Lower lobe of right lung (tissue), 2 donors: ENCODE data around the gene ADCY3. TPM values are rescaled to one million over a fixed set of nuclear protein-coding genes. Genes with fewer than 3 reads are reported as not detected.

Experiments used
- ATAC-seq, 2 donors: fragments of 200-7000 bp; cut with Tn5 transposase; one replicate each; pipeline ENCODE4 v1.9.1; 2020 to 2022; ENCODE audit warnings: mild to moderate bottlenecking in 2 of 2, moderate library complexity in 2 of 2
- DNase-seq: peaks from one replicate; pipeline ENCODE4 v3.0.0-alpha.2; 2020
- H3K27ac ChIP-seq: fragments of 200-600 bp; one replicate; pipeline ENCODE4 v1.8.0; 2022
- H3K27me3 ChIP-seq: fragments of 200-600 bp; one replicate; pipeline ENCODE4 v1.8.0; 2022; ENCODE audit warnings: low read depth
- H3K36me3 ChIP-seq: fragments of 200-600 bp; one replicate; pipeline ENCODE4 v1.8.0; 2022; ENCODE audit warnings: mild to moderate bottlenecking
- H3K4me1 ChIP-seq: fragments of 200-600 bp; one replicate; pipeline ENCODE4 v1.8.0; 2022
- H3K4me3 ChIP-seq: fragments of 200-600 bp; one replicate; pipeline ENCODE4 v1.8.0; 2022; ENCODE audit warnings: mild to moderate bottlenecking
- H3K9me3 ChIP-seq: fragments of 200-600 bp; one replicate; pipeline ENCODE4 v1.8.0; 2022
- intact Hi-C: fragments of 100-400 bp; cut with DNase I; formaldehyde crosslinking; loops from one replicate; pipeline ENCODE4 v1.11.0; 2022
- total RNA-seq: library from RNA; stranded (reverse); fragmentation: NEBNext Ultra II Directional; extraction: Animal tissue kit (Norgen Biotek cat#: 25700); gene quantifications from one replicate; pipeline ENCODE4 v1.2.1, GENCODE V29; 2021
- TF ChIP-seq, protein P1 (sequence below): fragments of 200-600 bp; IDR thresholded peaks from one replicate; pipeline ENCODE4 v1.8.0; 2022; ENCODE audit warnings: antibody characterized with exemption, mild to moderate bottlenecking
- donor health status: DM: no; HTN: yes; CAD: no; lungs with severe emphysema.

The ADCY3 gene
- total RNA-seq, 1 donor from 2014 or later, result 36.1 TPM

DNA sequence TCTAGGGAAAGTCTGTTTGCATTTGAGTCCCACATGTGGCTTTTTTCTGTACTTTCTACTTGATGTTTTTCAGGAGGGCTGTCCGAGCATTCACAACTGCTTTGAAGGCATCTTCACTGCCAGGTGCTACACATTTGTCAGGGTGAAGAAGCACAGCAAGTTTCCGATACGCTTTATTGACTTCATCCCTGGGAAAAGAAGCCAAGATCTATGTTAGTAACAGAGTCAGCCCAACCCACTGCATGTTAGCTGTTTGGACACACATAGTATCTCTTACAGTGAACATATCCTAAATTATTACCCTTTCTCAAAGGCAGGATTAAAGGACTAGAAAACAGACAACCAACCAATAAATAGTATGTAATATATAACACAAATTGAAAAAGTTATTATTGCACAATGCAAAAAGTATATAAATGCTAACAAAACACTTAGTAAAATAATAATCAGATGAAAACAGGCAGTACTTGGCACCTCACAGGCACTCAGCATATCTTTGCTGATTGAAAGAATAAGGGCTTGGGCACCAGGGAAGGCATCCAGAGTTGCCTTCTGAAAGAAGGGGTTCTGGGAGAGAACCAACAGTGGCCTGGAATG, 27.6 kb upstream of the ADCY3 start:
- ATAC-seq, result no peak
- H3K27ac ChIP-seq, result no peak overlapping the region
- TF ChIP-seq, protein P1, sequence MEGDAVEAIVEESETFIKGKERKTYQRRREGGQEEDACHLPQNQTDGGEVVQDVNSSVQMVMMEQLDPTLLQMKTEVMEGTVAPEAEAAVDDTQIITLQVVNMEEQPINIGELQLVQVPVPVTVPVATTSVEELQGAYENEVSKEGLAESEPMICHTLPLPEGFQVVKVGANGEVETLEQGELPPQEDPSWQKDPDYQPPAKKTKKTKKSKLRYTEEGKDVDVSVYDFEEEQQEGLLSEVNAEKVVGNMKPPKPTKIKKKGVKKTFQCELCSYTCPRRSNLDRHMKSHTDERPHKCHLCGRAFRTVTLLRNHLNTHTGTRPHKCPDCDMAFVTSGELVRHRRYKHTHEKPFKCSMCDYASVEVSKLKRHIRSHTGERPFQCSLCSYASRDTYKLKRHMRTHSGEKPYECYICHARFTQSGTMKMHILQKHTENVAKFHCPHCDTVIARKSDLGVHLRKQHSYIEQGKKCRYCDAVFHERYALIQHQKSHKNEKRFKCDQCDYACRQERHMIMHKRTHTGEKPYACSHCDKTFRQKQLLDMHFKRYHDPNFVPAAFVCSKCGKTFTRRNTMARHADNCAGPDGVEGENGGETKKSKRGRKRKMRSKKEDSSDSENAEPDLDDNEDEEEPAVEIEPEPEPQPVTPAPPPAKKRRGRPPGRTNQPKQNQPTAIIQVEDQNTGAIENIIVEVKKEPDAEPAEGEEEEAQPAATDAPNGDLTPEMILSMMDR, result no peak
- no peaks in the 10 kb centered on the region for H3K9me3 ChIP-seq
- no peak for DNase-seq
- no peaks in the 10 kb centered on the region for H3K4me1 ChIP-seq
- no peaks in the 10 kb centered on the region for H3K27me3 ChIP-seq
- peaks cover 69% of the 10 kb centered on the region for H3K36me3 ChIP-seq
- no peak overlapping the region for H3K4me3 ChIP-seq
- intact Hi-C loops, result no loop called here

DNA sequence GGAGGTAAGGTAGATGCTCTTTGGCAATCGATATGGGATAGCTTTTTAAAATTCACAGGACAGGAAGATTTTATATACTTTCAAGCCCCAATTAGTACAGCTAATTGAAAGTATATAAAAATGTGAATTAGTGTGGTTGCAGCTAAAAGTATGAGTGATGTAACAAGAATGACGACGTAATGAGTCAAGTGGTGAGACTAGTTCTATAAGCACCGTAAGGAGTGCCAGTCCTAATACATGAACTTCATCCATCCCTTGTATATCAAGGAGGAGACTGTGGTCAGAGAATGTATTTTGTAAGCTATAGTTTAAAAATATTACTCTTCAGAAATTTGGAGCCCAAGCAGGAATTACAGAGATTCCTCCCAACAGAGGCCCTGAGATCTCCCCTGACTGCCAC, 25.9 kb upstream of the ADCY3 start:
- TF ChIP-seq, protein P1, result no peak
- ATAC-seq (no peak), DNase-seq (no peak)
- Histone ChIP-seq H3K36me3 (peaks cover 51% of the 10 kb centered on the region), H3K4me3 (no peak overlapping the region), H3K27me3 (no peaks in the 10 kb centered on the region), H3K4me1 (no peaks in the 10 kb centered on the region), H3K9me3 (no peaks in the 10 kb centered on the region), H3K27ac (no peak overlapping the region)
- intact Hi-C loops, result no loop called here

DNA sequence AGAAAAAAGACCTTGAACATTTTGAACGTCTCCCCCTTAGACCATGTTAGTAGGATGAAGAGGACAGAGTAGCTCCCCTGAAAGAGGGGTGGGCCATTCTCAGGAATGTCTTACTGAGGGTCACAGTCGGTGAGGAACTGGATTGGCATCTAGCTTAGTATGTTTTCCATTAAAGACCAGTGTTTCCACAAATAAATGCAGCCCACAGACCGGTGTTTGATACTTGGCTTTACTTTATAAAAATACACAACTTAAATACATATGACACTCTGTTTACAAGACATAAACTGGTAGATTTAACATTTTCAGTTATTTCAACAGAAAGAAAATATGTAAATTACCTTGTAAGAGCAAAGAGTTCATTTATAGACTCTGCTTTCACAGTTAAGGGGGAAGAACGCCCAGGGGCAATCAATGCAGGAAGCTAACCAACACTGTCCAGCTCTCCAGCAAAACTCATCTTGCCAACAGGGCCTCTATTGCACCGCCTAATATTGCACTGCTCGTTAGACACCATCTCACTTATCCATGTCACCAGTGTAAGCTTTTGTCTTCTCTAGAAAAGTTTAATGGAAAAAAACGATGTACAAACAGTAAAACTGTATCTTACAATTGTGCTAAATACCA, 23.5 kb upstream of the ADCY3 start:
- no peak overlapping the region for H3K4me3 ChIP-seq
- DNase-seq, result no peak
- ATAC-seq, result no peak
- intact Hi-C loops, result no loop called here
- no peaks in the 10 kb centered on the region for H3K27me3 ChIP-seq
- TF ChIP-seq, protein P1, result no peak
- H3K36me3 ChIP-seq, result peaks cover 31% of the 10 kb centered on the region
- no peaks in the 10 kb centered on the region for H3K9me3 ChIP-seq
- H3K27ac ChIP-seq, result no peak overlapping the region
- no peaks in the 10 kb centered on the region for H3K4me1 ChIP-seq

DNA sequence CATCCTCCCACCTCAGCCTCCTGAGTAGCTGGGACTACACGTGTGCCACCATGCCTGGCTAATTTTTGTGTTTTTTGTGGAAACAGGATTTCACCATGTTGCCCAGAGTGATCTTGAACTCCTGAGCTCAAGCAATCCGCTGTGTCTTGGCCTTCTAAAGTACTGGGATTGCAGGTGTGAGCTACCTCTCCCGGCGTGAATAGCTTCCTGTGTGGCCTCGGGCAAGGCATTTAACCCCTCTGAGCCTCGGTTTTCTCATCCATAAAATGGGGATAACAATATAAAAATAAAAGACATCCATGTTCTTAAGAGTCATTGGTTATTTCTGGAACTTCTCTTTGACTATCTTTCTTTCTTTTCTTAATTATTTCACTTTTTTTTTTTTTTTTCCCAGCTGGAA, 19.3 kb upstream of the ADCY3 start:
- no peak overlapping the region for H3K4me3 ChIP-seq
- no peak for DNase-seq
- no peaks in the 10 kb centered on the region for H3K4me1 ChIP-seq
- H3K27me3 ChIP-seq, result no peaks in the 10 kb centered on the region
- TF ChIP-seq, protein P1, result no peak
- no peak for ATAC-seq
- intact Hi-C loops, result no loop called here
- H3K27ac ChIP-seq, result no peak overlapping the region
- H3K36me3 ChIP-seq, result no peaks in the 10 kb centered on the region
- H3K9me3 ChIP-seq, result no peaks in the 10 kb centered on the region

DNA sequence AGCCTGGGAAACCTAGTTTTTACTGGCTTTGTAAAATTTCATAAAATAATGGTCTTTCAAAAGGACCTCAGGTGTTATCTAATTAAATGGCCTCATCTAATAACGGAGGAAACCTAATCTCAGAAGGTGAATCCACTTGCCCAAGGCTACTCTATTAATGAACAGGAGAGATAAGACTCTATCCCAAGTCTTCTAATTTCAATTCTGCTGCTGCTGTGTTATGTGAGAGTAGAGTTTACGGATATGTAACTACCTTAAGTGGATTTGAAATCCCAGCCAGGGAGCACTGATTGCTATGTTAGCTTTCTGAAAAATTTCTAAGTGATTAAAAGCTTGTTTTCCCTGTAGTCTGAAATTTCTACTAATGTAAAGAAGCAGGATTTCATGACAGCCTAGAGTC, 17.2 kb upstream of the ADCY3 start:
- Histone ChIP-seq H3K27me3 (no peaks in the 10 kb centered on the region), H3K9me3 (no peaks in the 10 kb centered on the region), H3K36me3 (no peaks in the 10 kb centered on the region), H3K4me3 (no peak overlapping the region), H3K4me1 (no peaks in the 10 kb centered on the region), H3K27ac (no peak overlapping the region)
- intact Hi-C loops, result no loop called here
- DNase-seq (no peak), ATAC-seq (no peak)
- TF ChIP-seq, protein P1, result no peak
